ENCODE results near the gene MRI1. TPM values are rescaled to one million over a fixed set of nuclear protein-coding genes. Genes with fewer than 3 reads are reported as not detected.

The MRI1 gene
- polyA plus RNA-seq, 4 donors, result 18.2 to 32.1 (median 25.8) TPM

- no peak for DNase-seq (ENCODE audit: low read depth in 4 of 4, low spot score in 3 of 4)
These were observed 53.5 kb downstream of the MRI1 start for GRCh38 chr19:13817615-13818371.

DNA sequence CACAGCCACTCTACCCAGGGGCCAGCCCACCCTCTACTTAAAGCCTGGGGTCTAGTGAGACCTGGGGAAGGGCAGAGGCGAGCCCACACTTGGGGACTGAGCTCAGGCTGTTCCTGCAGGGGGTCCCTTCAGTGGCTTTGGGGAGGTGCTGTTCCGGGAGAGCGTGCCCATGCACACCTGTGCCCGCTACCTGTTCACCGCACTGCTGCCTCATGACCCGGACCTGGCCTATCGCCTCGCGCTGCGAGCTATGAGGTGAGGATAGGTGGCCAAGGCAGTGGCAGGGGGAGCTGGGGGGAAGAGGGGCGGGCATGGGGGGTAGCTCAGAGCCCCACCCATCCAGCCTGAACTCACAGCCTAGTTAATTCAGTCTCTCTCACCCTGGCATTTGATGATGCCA lies 54.9 kb downstream of the MRI1 start:
- no peak for DNase-seq (ENCODE audit: low read depth in 4 of 4, low spot score in 3 of 4)

- no peak for DNase-seq (ENCODE audit: low read depth in 4 of 4, low spot score in 3 of 4)
These were observed 57.0 kb downstream of the MRI1 start for GRCh38 chr19:13821292-13821691.

- no peak for DNase-seq (ENCODE audit: low read depth in 4 of 4, low spot score in 3 of 4)
These were observed 58.9 kb downstream of the MRI1 start for GRCh38 chr19:13823256-13823655.

Other genes starting within 250 kb of the MRI1 start
- gene C19orf53, start 9.9 kb downstream of the MRI1 start, polyA plus RNA-seq (ENCODE audit: insufficient read length in 4 of 4), result 100 to 1,000 TPM; 115 to 132 (median 124) TPM
- 10 to 100 TPM in 1 of 4 donors, 1 to 10 TPM in 3; 6.8 to 11.6 (median 8.5) TPM for gene ZSWIM4, start 30.9 kb downstream of the MRI1 start, polyA plus RNA-seq (ENCODE audit: insufficient read length in 4 of 4)
- 1 to 10 TPM; 1.6 to 2.1 (median 1.8) TPM for gene NANOS3, start 112.6 kb downstream of the MRI1 start, polyA plus RNA-seq (ENCODE audit: insufficient read length in 4 of 4)
- 1 to 10 TPM; 4.8 to 6.6 (median 5.0) TPM for gene BRME1, start 141.6 kb downstream of the MRI1 start, polyA plus RNA-seq (ENCODE audit: insufficient read length in 4 of 4)
- 10 to 100 TPM; 23.9 to 30.4 (median 27.6) TPM for gene CC2D1A, start 141.7 kb downstream of the MRI1 start, polyA plus RNA-seq (ENCODE audit: insufficient read length in 4 of 4)
- 1 to 10 TPM in 2 of 4 donors, under 1 TPM in 2; 0.84 to 1.6 (median 1.1) TPM for gene PODNL1, start 173.9 kb downstream of the MRI1 start, polyA plus RNA-seq (ENCODE audit: insufficient read length in 4 of 4)
- gene DCAF15, start 188.0 kb downstream of the MRI1 start, polyA plus RNA-seq (ENCODE audit: insufficient read length in 4 of 4), result 10 to 100 TPM; 33.3 to 41.3 (median 36.2) TPM
- gene RFX1, start 241.8 kb downstream of the MRI1 start, polyA plus RNA-seq (ENCODE audit: insufficient read length in 4 of 4), result 10 to 100 TPM in 3 of 4 donors, 1 to 10 TPM in 1; 9.5 to 15.8 (median 11.6) TPM